DND-41 (cell line): ENCODE measurements around the gene KIAA1671.

ENCODE experiments used
- ATAC-seq: fragments of 200-7000 bp; cut with Tn5 transposase; 3 replicates; pipeline ENCODE4 v1.9.1; 2021; ENCODE audit warnings: low read depth; ENCODE audit not compliant: insufficient read depth
- DNase-seq: peaks from one replicate; pipeline ENCODE4 v3.0.0-alpha.2; 2020
- H2AFZ ChIP-seq: 2 replicates; pipeline ENCODE4 v1.6.0; 2012; ENCODE audit warnings: low read depth, low read length
- H3K27ac ChIP-seq: 2 replicates; pipeline ENCODE4 v1.5.1; 2012; ENCODE audit warnings: low read length, inconsistent platforms
- H3K27me3 ChIP-seq: fragments of 200-600 bp; sonication (generic); 2 replicates; pipeline ENCODE4 v1.6.0; 2012; ENCODE audit warnings: low read length, mild to moderate bottlenecking, inconsistent platforms; ENCODE audit not compliant: insufficient read depth, poor library complexity
- H3K36me3 ChIP-seq: 2 replicates; pipeline ENCODE4 v1.5.1; 2012; ENCODE audit warnings: low read length, inconsistent platforms; ENCODE audit not compliant: insufficient read depth
- H3K4me1 ChIP-seq: 2 replicates; pipeline ENCODE4 v1.5.1; 2012; ENCODE audit warnings: mild to moderate bottlenecking, low read length; ENCODE audit not compliant: insufficient read depth
- H3K4me2 ChIP-seq: 2 replicates; pipeline ENCODE4 v1.6.0; 2012; ENCODE audit warnings: mild to moderate bottlenecking, moderate library complexity, low read length, inconsistent platforms; ENCODE audit not compliant: insufficient read depth
- H3K4me3 ChIP-seq, 2 experiments: fragments of 200-600 bp in 1 of 2; shearing (Covaris generic) in 1 of 2; 2 replicates each; pipeline ENCODE4 v1.5.1; 2012 to 2016; ENCODE audit warnings: inconsistent platforms in 2 of 2, low read length in 2 of 2, mild to moderate bottlenecking in 2 of 2, low read depth in 1 of 2, moderate library complexity in 1 of 2
- H3K79me2 ChIP-seq: 2 replicates; pipeline ENCODE4 v1.6.0; 2012; ENCODE audit warnings: low read length, inconsistent platforms; ENCODE audit not compliant: insufficient read depth
- H3K9ac ChIP-seq: 2 replicates; pipeline ENCODE4 v1.6.0; 2012; ENCODE audit warnings: low read depth, mild to moderate bottlenecking, inconsistent platforms, low read length, moderate library complexity
- H3K9me3 ChIP-seq: 2 replicates; pipeline ENCODE4 v1.5.1; 2012; ENCODE audit warnings: low read length, moderate library complexity, mild to moderate bottlenecking, inconsistent platforms; ENCODE audit not compliant: insufficient read depth, severe bottlenecking
- H4K20me1 ChIP-seq: 2 replicates; pipeline ENCODE4 v1.6.0; 2012; ENCODE audit warnings: low read length; ENCODE audit not compliant: insufficient read depth
- EZH2 ChIP-seq: IDR thresholded peaks from 3 replicates; pipeline ENCODE4 v1.6.1; 2012; ENCODE audit warnings: borderline replicate concordance, low read depth, mild to moderate bottlenecking, moderate library complexity, low read length, inconsistent platforms; ENCODE audit not compliant: severe bottlenecking
- TF ChIP-seq, protein P1 (sequence below): IDR thresholded peaks from 2 replicates; pipeline ENCODE4 v1.5.1; 2012; ENCODE audit warnings: borderline replicate concordance, low read length, moderate library complexity, mild to moderate bottlenecking; ENCODE audit not compliant: poor library complexity, severe bottlenecking; ENCODE audit errors: extremely low read depth

KIAA1671 gene

DNA sequence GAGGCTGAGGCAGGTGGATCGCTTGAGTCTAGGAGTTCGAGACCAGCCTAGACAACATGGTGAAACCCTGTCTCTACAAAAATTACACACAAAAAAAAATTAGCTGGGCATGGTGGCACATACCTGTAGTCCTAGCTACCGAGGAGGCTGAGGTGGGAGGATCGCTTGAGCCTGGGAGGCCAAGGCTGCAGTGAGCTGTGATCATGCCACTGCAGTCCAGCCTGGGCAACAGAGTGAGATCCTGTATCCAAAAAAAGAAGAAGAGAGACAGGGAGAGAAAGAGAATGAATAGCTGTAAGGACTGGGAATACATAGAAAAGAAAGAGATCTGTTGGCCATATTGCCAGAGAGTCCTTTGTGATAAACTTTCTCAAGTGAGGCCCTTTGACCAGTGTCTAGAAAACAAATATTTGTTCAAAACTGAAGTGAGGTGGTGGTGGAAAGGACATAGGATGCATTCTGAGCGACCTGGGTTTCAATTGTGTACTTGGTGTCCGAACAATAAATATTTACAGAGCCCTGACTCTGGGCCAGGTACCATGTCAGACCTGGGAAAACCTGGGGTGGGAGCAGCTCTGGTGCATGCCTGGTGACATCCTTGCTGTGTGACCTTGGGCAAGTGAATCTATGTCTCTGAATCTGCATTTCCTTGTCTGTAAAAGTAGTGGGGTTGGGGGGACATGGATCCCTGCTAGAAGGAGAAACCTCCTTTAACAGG lies 157.5 kb downstream of the KIAA1671 start:
- ATAC-seq (no peak), DNase-seq (no peak)
- no peak overlapping the region for H3K4me3 ChIP-seq
- H4K20me1 ChIP-seq = peaks cover 11% of the 10 kb centered on the region
- no peaks in the 10 kb centered on the region for H3K36me3 ChIP-seq
- TF ChIP-seq, protein P1, sequence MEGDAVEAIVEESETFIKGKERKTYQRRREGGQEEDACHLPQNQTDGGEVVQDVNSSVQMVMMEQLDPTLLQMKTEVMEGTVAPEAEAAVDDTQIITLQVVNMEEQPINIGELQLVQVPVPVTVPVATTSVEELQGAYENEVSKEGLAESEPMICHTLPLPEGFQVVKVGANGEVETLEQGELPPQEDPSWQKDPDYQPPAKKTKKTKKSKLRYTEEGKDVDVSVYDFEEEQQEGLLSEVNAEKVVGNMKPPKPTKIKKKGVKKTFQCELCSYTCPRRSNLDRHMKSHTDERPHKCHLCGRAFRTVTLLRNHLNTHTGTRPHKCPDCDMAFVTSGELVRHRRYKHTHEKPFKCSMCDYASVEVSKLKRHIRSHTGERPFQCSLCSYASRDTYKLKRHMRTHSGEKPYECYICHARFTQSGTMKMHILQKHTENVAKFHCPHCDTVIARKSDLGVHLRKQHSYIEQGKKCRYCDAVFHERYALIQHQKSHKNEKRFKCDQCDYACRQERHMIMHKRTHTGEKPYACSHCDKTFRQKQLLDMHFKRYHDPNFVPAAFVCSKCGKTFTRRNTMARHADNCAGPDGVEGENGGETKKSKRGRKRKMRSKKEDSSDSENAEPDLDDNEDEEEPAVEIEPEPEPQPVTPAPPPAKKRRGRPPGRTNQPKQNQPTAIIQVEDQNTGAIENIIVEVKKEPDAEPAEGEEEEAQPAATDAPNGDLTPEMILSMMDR = no peak
- TF ChIP-seq EZH2 = no peak
- no peaks in the 10 kb centered on the region for H3K79me2 ChIP-seq
- H3K4me1 ChIP-seq = peaks cover 10% of the 10 kb centered on the region
- H3K4me2 ChIP-seq = no peak overlapping the region
- peaks cover 41% of the 10 kb centered on the region for H3K27me3 ChIP-seq
- no peak overlapping the region for H3K9ac ChIP-seq
- H2AFZ ChIP-seq = no peak overlapping the region
- no peak overlapping the region for H3K27ac ChIP-seq
- no peaks in the 10 kb centered on the region for H3K9me3 ChIP-seq

DNA sequence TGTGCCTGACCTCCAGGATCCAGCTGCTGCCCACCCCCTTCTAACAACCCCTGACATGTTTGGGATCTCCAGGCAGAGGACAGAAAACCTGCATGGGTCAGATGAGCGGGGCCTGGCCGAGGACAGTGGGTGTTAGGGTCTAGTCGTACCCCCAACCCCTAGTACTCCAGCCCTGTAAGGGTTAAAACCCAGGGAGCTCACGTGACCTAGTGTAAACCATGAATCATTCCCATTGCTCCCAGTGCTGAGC lies 158.0 kb downstream of the KIAA1671 start:
- Histone ChIP-seq H3K79me2 (no peaks in the 10 kb centered on the region), H3K4me1 (peaks cover 10% of the 10 kb centered on the region), H3K27ac (no peak overlapping the region), H3K4me2 (peak overlapping the region; percentile 66; the same call in 1 of the 2 replicates), H3K9ac (no peak overlapping the region), H4K20me1 (peaks cover 11% of the 10 kb centered on the region), H3K27me3 (peaks cover 41% of the 10 kb centered on the region), H3K4me3 (peak overlapping the region in 1 of 2 experiments; percentile 50; a peak in 1 of 4 replicates), H3K36me3 (no peaks in the 10 kb centered on the region), H3K9me3 (no peaks in the 10 kb centered on the region), H2AFZ (no peak overlapping the region)
- no peak for ATAC-seq
- no peak for DNase-seq
- no peak for TF ChIP-seq EZH2
- TF ChIP-seq, protein P1 = no peak

DNA sequence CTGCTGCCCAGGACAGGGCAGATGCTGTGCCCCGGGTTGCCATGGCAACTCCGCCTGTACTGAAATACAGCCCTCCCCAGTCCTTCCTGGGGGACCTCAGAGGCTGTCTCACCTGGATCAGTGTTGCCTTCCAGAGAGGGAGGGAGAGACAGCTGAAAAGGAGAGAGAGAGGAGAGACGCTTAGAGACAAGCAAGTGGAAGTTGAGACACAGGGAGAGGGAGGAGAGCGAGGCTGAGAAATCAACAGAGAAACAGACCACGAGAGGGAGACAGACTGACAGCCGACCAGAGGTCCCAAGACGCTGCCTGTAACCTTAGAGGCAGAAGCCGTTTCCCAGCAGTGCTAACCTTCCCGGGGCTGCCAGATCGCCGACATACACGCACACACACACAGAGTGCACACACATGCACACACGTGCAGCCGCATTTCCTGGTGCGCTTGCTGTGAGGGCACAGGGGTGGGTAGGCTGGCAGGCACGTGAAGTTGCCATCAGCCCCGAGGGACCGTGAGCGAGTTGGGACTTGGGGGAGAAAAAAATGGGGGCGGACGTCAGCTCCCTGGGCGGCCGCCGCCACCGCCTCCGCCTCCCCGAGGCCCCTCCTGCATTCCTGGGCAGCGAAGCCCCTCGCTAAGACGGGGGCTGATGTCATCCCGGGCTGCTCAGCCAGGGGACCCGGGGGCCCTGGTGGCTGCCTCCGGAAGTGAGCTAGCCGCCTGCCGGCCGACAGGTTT lies 158.5 kb downstream of the KIAA1671 start:
- H3K79me2 ChIP-seq = no peaks in the 10 kb centered on the region
- TF ChIP-seq EZH2 = peak; percentile 35
- TF ChIP-seq, protein P1 = peak; percentile 60
- H3K27ac ChIP-seq = no peak overlapping the region
- H3K4me1 ChIP-seq = peaks cover 10% of the 10 kb centered on the region
- H3K27me3 ChIP-seq = peaks cover 41% of the 10 kb centered on the region
- ATAC-seq (peak; percentile 86), DNase-seq (peak; percentile 53)
- no peaks in the 10 kb centered on the region for H3K9me3 ChIP-seq
- no peaks in the 10 kb centered on the region for H3K36me3 ChIP-seq
- H3K9ac ChIP-seq = peak overlapping the region; percentile 21
- H2AFZ ChIP-seq = peak overlapping the region; percentile 69
- peaks cover 11% of the 10 kb centered on the region for H4K20me1 ChIP-seq
- H3K4me3 ChIP-seq = peak overlapping the region in 1 of 2 experiments; percentile 50; a peak in 2 of 4 replicates
- peak overlapping the region; percentile 66 for H3K4me2 ChIP-seq
